ENCODE measurements around the gene NFATC1.
"Not testable (repeated sequence)": the region's sequence is repeated elsewhere in the genome, so short reads cannot be mapped to it uniquely, and the experiment has no call there.

Gene NFATC1

GRCh38 chr18:79376661-79377060 is 19.1 kb upstream of the NFATC1 start:
- not testable (repeated sequence) for DNase-seq

- no peak for DNase-seq
These were observed 18.4 kb upstream of the NFATC1 start for GRCh38 chr18:79377187-79377891.

GRCh38 chr18:79378536-79379250 is 17.0 kb upstream of the NFATC1 start:
- DNase-seq, result peak; percentile 86

- DNase-seq, result no peak
These were observed 16.4 kb upstream of the NFATC1 start for GRCh38 chr18:79379251-79379905.

GRCh38 chr18:79379931-79380815 is 15.6 kb upstream of the NFATC1 start:
- no peak for DNase-seq

GRCh38 chr18:79380816-79381806 is 14.6 kb upstream of the NFATC1 start:
- peak; percentile 56 for DNase-seq

GRCh38 chr18:79381811-79382311 is 13.9 kb upstream of the NFATC1 start:
- no peak for DNase-seq

- DNase-seq, result no peak
These were observed 12.9 kb upstream of the NFATC1 start for GRCh38 chr18:79382681-79383387.

GRCh38 chr18:79383388-79384056 is 12.2 kb upstream of the NFATC1 start:
- no peak for DNase-seq

GRCh38 chr18:79384151-79384807 is 11.5 kb upstream of the NFATC1 start:
- DNase-seq, result no peak

- DNase-seq, result no peak
These were observed 10.9 kb upstream of the NFATC1 start for GRCh38 chr18:79384834-79385233.

- DNase-seq, result no peak
These were observed 10.4 kb upstream of the NFATC1 start for GRCh38 chr18:79385326-79385707.

GRCh38 chr18:79385708-79386341 is 9.9 kb upstream of the NFATC1 start:
- DNase-seq, result no peak

GRCh38 chr18:79386547-79386946 is 9.2 kb upstream of the NFATC1 start:
- no peak for DNase-seq

GRCh38 chr18:79387214-79387613 is 8.5 kb upstream of the NFATC1 start:
- DNase-seq, result no peak

GRCh38 chr18:79387615-79388014 is 8.1 kb upstream of the NFATC1 start:
- DNase-seq, result no peak

- DNase-seq, result no peak
These were observed 7.7 kb upstream of the NFATC1 start for GRCh38 chr18:79388043-79388442.

GRCh38 chr18:79389689-79390088 is 6.0 kb upstream of the NFATC1 start:
- no peak for DNase-seq

- no peak for DNase-seq
These were observed 3.5 kb upstream of the NFATC1 start for GRCh38 chr18:79392226-79392625.
